Cortex of kidney (tissue), 1 donor: ENCODE measurements around the gene TRIM37.

ENCODE experiments used
- DNase-seq: peaks from one replicate; lab custom pipeline; 2025; lab: John Stamatoyannopoulos, UW

TRIM37 gene

GRCh38 chr17:58932956-58933355, 173.7 kb downstream of the TRIM37 start:
- no peak for DNase-seq
